ENCODE results near the gene MGME1. TPM values are rescaled to one million over a fixed set of nuclear protein-coding genes. Genes with fewer than 3 reads are reported as not detected.
A peak's percentile ranks its signal among the peaks of the same experiment; 100 is the strongest.

MGME1 gene
- total and polyA plus RNA-seq, 2 of the 13 experiments (the other 11 are each of a cell fraction or from before 2014, with no cell fraction given): 36.7 to 66.6 TPM

- TF ChIP-seq SKIL (CRISPR knock-in tag; IDR thresholded peaks at IDR 0.05; ENCODE audit: borderline replicate concordance) (no peak), ZNF350 (CRISPR knock-in tag; IDR thresholded peaks at IDR 0.05; ENCODE audit: borderline replicate concordance, low read depth) (no peak), MED1 (CRISPR knock-in tag; IDR thresholded peaks at IDR 0.05) (peak; percentile 88), ZNF275 (CRISPR knock-in tag; IDR thresholded peaks at IDR 0.05; ENCODE audit: borderline replicate concordance) (no peak), HCFC1 (IDR thresholded peaks at IDR 0.05; ENCODE audit: low read depth, low read length) (no peak), FOXP1 (IDR thresholded peaks at IDR 0.05) (peak; percentile 56; the same call in 1 of the 2 replicates), FOXP1 (CRISPR knock-in tag; IDR thresholded peaks at IDR 0.05) (peak; percentile 85), CAMTA2 (CRISPR knock-in tag; IDR thresholded peaks at IDR 0.05; ENCODE audit: borderline replicate concordance) (no peak), RXRB (CRISPR knock-in tag; IDR thresholded peaks at IDR 0.05; ENCODE audit: borderline replicate concordance) (peak; percentile 91), ARNT2 (CRISPR knock-in tag; IDR thresholded peaks at IDR 0.05; ENCODE audit: low read depth) (0 out of 2 replicates have a peak, but pooled peaks have one; percentile 43), ZNF672 (CRISPR knock-in tag; IDR thresholded peaks at IDR 0.05) (no peak), GPBP1L1 (CRISPR knock-in tag; IDR thresholded peaks at IDR 0.05) (no peak), KDM2A (CRISPR knock-in tag; IDR thresholded peaks at IDR 0.05; ENCODE audit: borderline replicate concordance, low read depth) (no peak), ZNF597 (CRISPR knock-in tag; IDR thresholded peaks at IDR 0.05) (no peak), SP1 (IDR thresholded peaks at IDR 0.05) (no peak), SP1 (CRISPR knock-in tag; IDR thresholded peaks at IDR 0.05) (peak; percentile 52), TEAD2 (CRISPR knock-in tag; IDR thresholded peaks at IDR 0.05) (no peak), ERF (CRISPR knock-in tag; IDR thresholded peaks at IDR 0.05) (peak; percentile 89), MXD4 (CRISPR knock-in tag; IDR thresholded peaks at IDR 0.05) (peak; percentile 36; the same call in 1 of the 2 replicates), FOXJ3 (CRISPR knock-in tag; IDR thresholded peaks at IDR 0.05; ENCODE audit: borderline replicate concordance) (peak; percentile 92), NR2F1 (CRISPR knock-in tag; IDR thresholded peaks at IDR 0.05) (peak; percentile 38 to 48; a peak in 1 of 4 replicates), MAX (IDR thresholded peaks at IDR 0.05) (peak; percentile 86), ESRRA (CRISPR knock-in tag; IDR thresholded peaks at IDR 0.05; ENCODE audit: low read depth) (peak; percentile 71; the same call in 1 of the 2 replicates), ZFP62 (CRISPR knock-in tag; IDR thresholded peaks at IDR 0.05) (no peak), ZNF430 (CRISPR knock-in tag; IDR thresholded peaks at IDR 0.05) (peak; percentile 92)
These were observed 16.7 kb downstream of the MGME1 start (continued) for GRCh38 chr20:17985388-17986018.

Data from HepG2 (cell line).